K562 (cell line): Measurements from ENCODE around the gene LYSMD1. TPM values are rescaled to one million over a fixed set of nuclear protein-coding genes. Genes with fewer than 3 reads are reported as not detected.

Source experiments
- CBFA2T2 ChIP-seq: fragments of 450-650 bp; conservative IDR thresholded peaks from 2 replicates; pipeline ENCODE4 v1.6.1; 2017; ENCODE audit warnings: mild to moderate bottlenecking
- E4F1 ChIP-seq: fragments of 250-450 bp; sonication (Bioruptor Pico); IDR thresholded peaks from 2 replicates; pipeline ENCODE4 v1.5.0; 2021; ENCODE audit warnings: mild to moderate bottlenecking, borderline replicate concordance
- KDM5B ChIP-seq: fragments of 200-600 bp; sonication (generic); IDR thresholded peaks from 2 replicates; pipeline ENCODE4 v1.6.1; 2012; ENCODE audit warnings: low read depth, mild to moderate bottlenecking, moderate library complexity, low read length, control low read depth, inconsistent platforms; ENCODE audit not compliant: insufficient replicate concordance
- MEIS2 ChIP-seq: fragments of 450-650 bp; IDR thresholded peaks from 2 replicates; pipeline ENCODE4 v1.6.1; 2014; ENCODE audit warnings: mild to moderate bottlenecking; ENCODE audit not compliant: partially characterized antibody
- POLR2H ChIP-seq: IDR thresholded peaks from 2 replicates; pipeline ENCODE4 v1.6.1; 2016; ENCODE audit warnings: missing genetic modification characterization, low read depth, mild to moderate bottlenecking, control low read depth, missing compliant biosample characterization, moderate library complexity
- PPARD ChIP-seq: fragments of 250-450 bp; sonication (Bioruptor Pico); IDR thresholded peaks from 2 replicates; pipeline ENCODE4 v1.8.0; 2022; ENCODE audit warnings: inconsistent platforms, mild to moderate bottlenecking, moderate library complexity
- RBM39 ChIP-seq: fragments of 200-400 bp; formaldehyde crosslinking; optimal IDR thresholded peaks from 2 replicates; pipeline ENCODE3; 2018; ENCODE audit warnings: low read depth, low read length
- RHOXF2B ChIP-seq: fragments of 250-450 bp; sonication (Bioruptor Pico); conservative IDR thresholded peaks from 2 replicates; pipeline ENCODE4 v1.5.1; 2021
- SIN3A ChIP-seq, 2 experiments: fragments of 150-350 bp in 1 of 2; IDR thresholded peaks; 2 replicates each; pipeline ENCODE4 v1.6.1; 2011 to 2016; ENCODE audit warnings: borderline replicate concordance in 2 of 2, low read depth in 2 of 2, low read length in 2 of 2, mild to moderate bottlenecking in 2 of 2, moderate library complexity in 2 of 2; ENCODE audit not compliant: control insufficient read depth in 1 of 2
- SIRT6 ChIP-seq: IDR thresholded peaks from one replicate; pipeline ENCODE4 v1.6.1; 2012; ENCODE audit warnings: low read depth, mild to moderate bottlenecking, control low read depth, inconsistent platforms, low read length, moderate library complexity
- XRCC5 ChIP-seq: fragments of 200-400 bp; formaldehyde crosslinking; IDR thresholded peaks from 2 replicates; pipeline ENCODE4 v1.6.1; 2017; ENCODE audit warnings: low read depth, mild to moderate bottlenecking, low read length
- ZBTB33 ChIP-seq: sonication (generic); formaldehyde crosslinking; IDR thresholded peaks from 2 replicates; pipeline ENCODE4 v1.8.1; 2023; ENCODE audit warnings: mild to moderate bottlenecking, missing genetic modification reagents
- ZBTB7A ChIP-seq: IDR thresholded peaks from 2 replicates; pipeline ENCODE4 v1.6.1; 2011; ENCODE audit warnings: low read depth, mild to moderate bottlenecking, low read length, moderate library complexity, borderline replicate concordance; ENCODE audit not compliant: control insufficient read depth
- ZNF277 ChIP-seq: fragments of 250-450 bp; sonication (Bioruptor Pico); IDR thresholded peaks from 2 replicates; pipeline ENCODE4 v1.8.0; 2022; ENCODE audit warnings: inconsistent platforms, mild to moderate bottlenecking, moderate library complexity, borderline replicate concordance
- ZNF592 ChIP-seq: fragments of 450-650 bp; IDR thresholded peaks from 2 replicates; pipeline ENCODE4 v1.6.1; 2017; ENCODE audit warnings: antibody characterized with exemption, mild to moderate bottlenecking
- polyA plus RNA-seq, 8 experiments: library from polyadenylated mRNA; depleted of rRNA in 4 of 8; stranded (reverse) in 5 of 8; unstranded in 3 of 8; fragments of >200 nt; fragmentation: Nextera tagmentation in 2 of 8; fragmentation: Illumina TruSeq in 1 of 8; extraction: Ambion mirVana in 2 of 8; extraction: Trizol in 1 of 8; gene quantifications; 2 replicates each; pipeline versions ENCODE4 v1.2.1 to v1.2.3, GENCODE V29; 2011 to 2014; ENCODE audit warnings: inconsistent platforms in 1 of 8, missing spikeins in 1 of 8
- total RNA-seq, 7 experiments: library from RNA; depleted of rRNA in 6 of 7; stranded (reverse); fragments of >200 nt in 6 of 7; fragmentation: Illumina TruSeq in 2 of 7; extraction: Trizol in 2 of 7; gene quantifications; 2 replicates each; pipeline versions ENCODE4 v1.2.1 to v1.2.3, GENCODE V29; 2011 to 2021; ENCODE audit warnings: low replicate concordance in 1 of 7

LYSMD1 gene
- total and polyA plus RNA-seq, 9 of the 15 experiments (the other 6 are each of a cell fraction or from before 2014, with no cell fraction given), result 2.2 to 9.4 (median 6.0) TPM

GRCh38 chr1:151198254-151199127 lies 32.8 kb upstream of the LYSMD1 start, which contains the start of gene PIP5K1A (continued):
- TF ChIP-seq E4F1 (no peak), SIN3A (IDR thresholded peaks at IDR 0.05; ENCODE audit: borderline replicate concordance in 2 of 2, control insufficient read depth in 1 of 2, low read depth in 2 of 2, low read length in 2 of 2) (0 out of 4 replicates have a peak, but pooled peaks of 1 of the 2 experiments have one; percentile 45), POLR2H (0 out of 2 replicates have a peak, but pooled peaks have one; percentile 44), KDM5B (peak; percentile 48), RHOXF2B (CRISPR knock-in tag) (no peak), CBFA2T2 (peak; percentile 68), ZNF277 (CRISPR knock-in tag) (no peak), ZNF592 (0 out of 2 replicates have a peak, but pooled peaks have one; percentile 55), MEIS2 (peak; percentile 86), PPARD (CRISPR knock-in tag) (no peak), SIRT6 (no peak), ZBTB33 (peak; percentile 48; the same call in 1 of the 2 replicates), RBM39 (no peak), XRCC5 (no peak), ZBTB7A (peak; percentile 42; the same call in 1 of the 2 replicates)
